Cortex of kidney (tissue), 1 donor: ENCODE results near the gene KLHL3.

Experiments used
- DNase-seq: peaks from one replicate; lab custom pipeline; 2025; lab: John Stamatoyannopoulos, UW

The KLHL3 gene

GRCh38 chr5:137743031-137743640 lies 7.2 kb upstream of the KLHL3 start:
- DNase-seq, result no peak

- DNase-seq, result no peak
Observed at GRCh38 chr5:137741718-137742117, 5.8 kb upstream of the KLHL3 start.

GRCh38 chr5:137739737-137740136 lies 3.8 kb upstream of the KLHL3 start:
- no peak for DNase-seq

- no peak for DNase-seq
Observed at GRCh38 chr5:137738947-137739346, 3.1 kb upstream of the KLHL3 start.

GRCh38 chr5:137737349-137738131 lies 1.7 kb upstream of the KLHL3 start:
- DNase-seq, result no peak

DNA sequence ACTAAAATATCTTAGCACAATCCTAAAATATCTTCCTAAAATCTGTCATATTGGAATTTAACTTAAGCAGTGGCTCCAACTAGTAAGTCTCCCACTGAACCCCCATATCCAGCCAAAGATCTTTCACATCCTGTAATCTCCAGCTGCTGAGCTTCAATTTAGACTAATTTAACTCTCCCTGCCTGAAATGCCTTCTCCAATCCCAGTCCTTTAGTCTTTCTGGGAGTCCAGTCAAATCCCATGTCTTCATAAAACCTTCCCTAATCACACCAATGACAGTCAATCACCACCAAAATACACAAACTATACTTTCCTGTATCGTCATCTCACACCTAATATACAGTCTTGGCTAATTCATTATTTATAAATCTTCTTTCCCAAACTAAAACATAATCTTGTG lies 607 bp upstream of the KLHL3 start:
- no peak for DNase-seq

DNA sequence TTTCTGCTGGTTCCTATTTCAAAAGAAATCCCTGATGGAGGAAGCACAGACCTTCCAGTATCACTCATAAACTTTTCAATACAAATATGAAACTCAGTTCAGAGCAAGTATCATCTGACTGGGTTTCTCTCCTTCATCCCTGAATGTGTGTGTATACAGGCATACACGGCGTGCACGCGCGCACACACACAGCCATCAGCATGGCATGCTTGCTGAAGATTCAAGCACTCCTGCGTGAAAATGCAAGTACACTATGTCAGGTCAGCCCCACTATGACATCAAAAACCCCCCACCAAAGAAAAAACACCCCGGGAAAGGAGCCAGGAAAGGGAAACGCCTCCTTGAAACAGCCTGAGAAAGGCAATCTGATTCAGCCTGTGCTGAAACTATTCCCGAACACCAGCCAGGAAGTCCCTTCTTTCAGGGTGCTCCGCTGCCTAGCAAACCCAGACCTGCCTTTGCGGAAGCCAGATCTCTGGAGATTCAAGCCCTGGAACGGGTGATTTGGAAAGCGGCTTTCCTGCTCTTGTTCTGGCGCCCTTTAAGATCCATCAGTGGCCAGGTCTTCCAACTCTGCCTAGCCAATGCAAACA lies 831 bp downstream of the KLHL3 start:
- DNase-seq, result no peak

GRCh38 chr5:137734331-137734730 lies 1.6 kb downstream of the KLHL3 start:
- DNase-seq, result no peak

- no peak for DNase-seq
Observed at GRCh38 chr5:137733922-137734321, 2.0 kb downstream of the KLHL3 start.

- DNase-seq, result no peak
Observed at GRCh38 chr5:137733006-137733405, 2.9 kb downstream of the KLHL3 start.

DNA sequence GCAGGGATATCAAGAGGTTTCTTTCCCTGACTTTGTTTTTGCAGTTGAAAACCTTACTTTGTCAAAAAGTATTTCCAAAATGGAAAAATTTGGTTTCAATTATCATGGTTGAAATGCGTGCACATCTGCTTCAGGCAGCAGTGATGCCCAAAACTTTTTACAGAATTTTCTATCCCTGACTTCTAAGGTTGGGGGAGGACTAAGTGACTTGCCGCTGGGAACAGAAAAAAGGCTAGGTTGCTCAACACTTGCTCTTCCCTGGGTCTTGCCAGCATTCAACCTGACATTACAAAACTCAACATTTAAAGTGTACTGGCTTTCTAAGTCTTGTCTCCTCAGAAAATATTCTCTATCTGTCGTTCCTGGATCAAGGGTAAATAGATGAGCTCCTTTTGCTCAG lies 4.7 kb downstream of the KLHL3 start:
- no peak for DNase-seq

DNA sequence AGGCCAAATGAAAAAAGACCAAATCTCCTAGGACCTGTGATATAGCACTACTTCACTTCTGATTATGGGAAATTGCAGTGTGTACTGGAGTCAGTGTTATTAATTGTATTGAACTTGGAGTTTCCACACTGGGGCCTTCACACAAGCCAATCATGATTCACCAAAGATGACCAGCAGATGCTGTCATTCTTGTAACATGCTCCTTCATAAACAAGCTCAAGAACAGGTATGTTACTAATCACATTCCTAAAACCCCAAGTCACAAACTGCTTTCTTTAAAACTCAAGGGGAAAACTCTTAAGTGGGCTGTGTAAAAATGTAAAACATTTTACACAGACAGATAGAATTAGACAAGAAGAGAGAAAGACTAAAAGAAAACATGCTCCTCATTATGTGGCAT lies 5.6 kb downstream of the KLHL3 start:
- DNase-seq, result no peak

DNA sequence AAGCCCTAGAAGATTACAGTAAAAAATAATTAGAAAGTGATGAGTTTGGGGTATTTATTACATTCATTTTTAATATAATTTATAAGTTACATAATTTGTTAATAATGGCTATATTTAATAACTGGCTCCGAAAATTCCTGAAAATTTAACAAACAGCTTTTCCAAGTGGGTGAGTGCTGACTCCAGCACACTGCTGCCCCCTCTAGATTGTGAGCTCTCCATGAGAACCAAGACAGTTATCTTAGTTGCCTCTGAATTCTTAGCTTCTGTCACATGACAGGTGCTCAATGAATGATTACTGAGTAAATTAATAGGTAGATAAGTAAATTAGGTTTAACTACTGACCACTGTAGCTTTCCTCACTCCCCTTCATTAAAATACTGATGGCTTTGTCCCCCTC lies 7.8 kb downstream of the KLHL3 start:
- no peak for DNase-seq

GRCh38 chr5:137727623-137728022 lies 8.3 kb downstream of the KLHL3 start:
- DNase-seq, result no peak

DNA sequence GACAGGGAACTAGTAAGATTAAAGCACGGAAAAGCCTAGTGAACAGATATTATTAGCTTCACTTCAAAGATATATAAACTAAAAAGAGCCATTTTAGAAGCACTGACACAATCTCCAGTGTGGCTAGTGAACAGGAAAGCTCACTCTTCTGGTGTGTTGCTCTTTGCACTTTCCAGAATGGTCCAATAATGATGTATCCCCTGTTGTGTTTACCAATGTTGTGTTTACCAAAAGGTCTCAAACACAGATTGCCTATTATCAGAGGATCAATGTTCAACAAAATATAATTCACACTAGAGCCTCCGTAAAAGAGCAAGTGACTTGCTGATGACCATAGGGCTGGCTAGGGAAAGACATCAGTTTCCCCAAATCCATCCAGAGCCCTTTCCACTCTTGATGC lies 11.6 kb downstream of the KLHL3 start:
- no peak for DNase-seq

DNA sequence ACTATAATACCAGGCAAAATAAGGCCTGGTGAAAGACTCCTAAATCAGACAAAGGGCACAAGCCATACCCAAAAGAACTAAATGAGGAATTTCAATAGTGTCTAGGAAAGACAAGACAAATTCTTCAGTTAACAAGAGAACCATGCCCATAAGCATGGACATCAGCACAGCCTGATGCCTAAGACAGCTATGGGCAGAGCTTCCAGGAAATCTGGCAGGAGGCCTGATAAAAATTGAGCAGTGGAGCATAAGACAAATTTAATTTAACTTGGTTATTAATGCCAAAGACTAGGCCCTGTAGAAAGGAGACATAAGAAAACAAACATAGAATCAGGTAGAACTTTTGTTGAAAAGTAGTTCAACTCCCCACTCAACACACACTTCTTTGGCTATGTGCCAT lies 17.3 kb downstream of the KLHL3 start:
- no peak for DNase-seq

GRCh38 chr5:137716337-137716736 lies 19.6 kb downstream of the KLHL3 start:
- no peak for DNase-seq

DNA sequence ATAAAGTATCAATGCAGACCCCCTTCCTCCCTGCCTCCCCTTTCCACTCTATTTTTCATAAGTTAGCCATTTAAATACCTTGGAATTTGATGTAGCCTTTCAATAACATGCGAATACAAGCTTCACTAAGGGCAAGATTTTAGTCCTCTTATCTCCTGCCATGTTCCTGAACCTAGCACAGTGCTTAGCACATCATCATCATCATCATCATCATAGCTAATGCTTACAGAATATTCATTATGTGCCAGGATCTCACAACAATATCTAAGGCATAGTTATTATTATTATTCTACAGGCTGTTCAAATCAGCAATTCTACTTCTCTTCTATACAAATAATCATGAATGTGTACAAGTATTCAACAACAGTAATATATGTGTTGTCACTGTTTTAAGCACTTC lies 20.4 kb downstream of the KLHL3 start:
- DNase-seq, result no peak

GRCh38 chr5:137714946-137715345 lies 20.9 kb downstream of the KLHL3 start:
- no peak for DNase-seq

GRCh38 chr5:137714494-137714893 lies 21.4 kb downstream of the KLHL3 start:
- no peak for DNase-seq

- no peak for DNase-seq
Observed at GRCh38 chr5:137712139-137712667, 23.7 kb downstream of the KLHL3 start.

GRCh38 chr5:137710086-137710485 lies 25.8 kb downstream of the KLHL3 start:
- DNase-seq, result no peak
